Measurements from ENCODE around the gene APBB2. TPM values are rescaled to one million over a fixed set of nuclear protein-coding genes. Genes with fewer than 3 reads are reported as not detected.

Gene APBB2
- total and polyA plus RNA-seq, 2 of the 4 experiments (the other 2 are of a cell fraction): 47.9 to 75.5 TPM

DNA sequence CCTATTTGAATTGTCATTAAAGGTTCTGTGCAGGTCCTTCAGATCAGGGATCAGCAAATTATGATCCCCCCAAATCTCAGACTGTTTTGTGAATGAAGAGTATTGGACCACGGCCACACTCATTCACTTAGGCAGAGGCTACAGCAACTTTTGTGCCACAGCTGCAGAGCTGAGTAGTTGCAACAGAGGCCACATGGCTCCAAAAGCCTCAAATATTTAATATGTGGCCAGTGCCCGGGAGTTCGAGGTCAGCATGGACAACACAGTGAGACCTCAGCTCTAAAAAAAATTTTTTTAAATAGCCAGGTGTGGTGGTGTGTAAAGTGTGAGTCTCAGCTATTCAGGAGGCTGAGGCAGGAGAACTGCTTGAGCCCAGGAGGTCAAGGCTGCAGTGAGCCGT lies 363.8 kb downstream of the APBB2 start:
- TF ChIP-seq FOS (IDR thresholded peaks at IDR 0.05; ENCODE audit: low read depth, low read length) (no peak), CHD1 (IDR thresholded peaks at IDR 0.05; ENCODE audit: low read depth, low read length) (no peak), NFE2L2 (IDR thresholded peaks at IDR 0.05; ENCODE audit: low read depth, low read length) (no peak), CTCF (conservative IDR thresholded peaks at IDR 0.05; ENCODE audit: low read depth, low read length) (no peak), MXI1 (IDR thresholded peaks at IDR 0.05; ENCODE audit: borderline replicate concordance, low read depth, low read length) (no peak), USF2 (IDR thresholded peaks at IDR 0.05; ENCODE audit: low read depth, low read length) (no peak), RAD21 (IDR thresholded peaks at IDR 0.05; ENCODE audit: low read length) (no peak), POLR2A (IDR thresholded peaks at IDR 0.05; ENCODE audit: low read depth, low read length) (no peak), SMC3 (IDR thresholded peaks at IDR 0.05; ENCODE audit: low read depth, low read length) (no peak), CEBPB (IDR thresholded peaks at IDR 0.05; ENCODE audit: low read depth, low read length) (no peak), MAZ (IDR thresholded peaks at IDR 0.05; ENCODE audit: borderline replicate concordance, low read depth, low read length) (no peak), MAFK (IDR thresholded peaks at IDR 0.05; ENCODE audit: low read depth, low read length) (no peak)
- H3K18ac ChIP-seq (ENCODE audit: low read depth, low read length): no peak overlapping the region
- H3K4ac ChIP-seq (ENCODE audit: low read depth, low read length): no peak overlapping the region
- in situ Hi-C loops (cut with MboI; ENCODE audit: low sequenced_read_pairs) (no loop called here), dilution Hi-C loops (cut with HindIII; ENCODE audit: low sequenced_read_pairs, unreplicated experiment) (no loop called here), intact Hi-C loops (cut with micrococcal nuclease) (no loop called here)
- H3K56ac ChIP-seq (ENCODE audit: extremely low read depth, insufficient read depth, low read length): no peak overlapping the region
- no peaks in the 10 kb centered on the region for H3K4me1 ChIP-seq (ENCODE audit: control insufficient read depth, insufficient read depth, low read length)
- no peak overlapping the region for H3K4me3 ChIP-seq (ENCODE audit: insufficient read depth, low read depth, low read length)
- no TSS peak for BruUV-seq (replicated peaks)
- H3K23ac ChIP-seq (ENCODE audit: low read depth, low read length): no peak overlapping the region
- WGBS, 2 experiments (ENCODE audit: extremely low coverage in 2 of 2, insufficient read length in 1 of 2): 100% methylated on average over 1 of the region's 4 CpGs; no CpG with 5 or more reads in 1 of the 2 experiments
- no peak overlapping the region for H2BK5ac ChIP-seq (ENCODE audit: low read depth, low read length, poor library complexity, severe bottlenecking)
- no peak overlapping the region for H3K4me2 ChIP-seq (ENCODE audit: low read depth, low read length)
- H4K20me1 ChIP-seq (ENCODE audit: insufficient read depth, low read length): no peaks in the 10 kb centered on the region
- H2AK5ac ChIP-seq (ENCODE audit: low read depth, low read length): no peak overlapping the region
- no peak overlapping the region for H3K14ac ChIP-seq (replicated peaks; ENCODE audit: low read depth, low read length)
- no peaks in the 10 kb centered on the region for H3K9me3 ChIP-seq (ENCODE audit: control insufficient read depth, insufficient read depth, low read length)
- peaks cover 0 to 3% of the 10 kb centered on the region in 2 experiments; a peak in 1 of 4 replicates for H3K79me1 ChIP-seq (ENCODE audit: low read depth in 1 of 2, low read length in 2 of 2)
- H2BK15ac ChIP-seq (ENCODE audit: low read depth, low read length): no peak overlapping the region
- H3K9ac ChIP-seq (ENCODE audit: low read depth, low read length): no peak overlapping the region
- H2BK120ac ChIP-seq (ENCODE audit: low read depth, low read length): no peak overlapping the region
- DNase-seq (no peak), ATAC-seq (ENCODE audit: low read depth) (no peak)
- H3K27ac ChIP-seq (ENCODE audit: insufficient read depth, low read length): no peak overlapping the region
- POLR2A ChIA-PET (ENCODE audit: unreplicated experiment): no interaction called here
- no peak overlapping the region for H4K5ac ChIP-seq (ENCODE audit: low read depth, low read length)
- H2AK9ac ChIP-seq (replicated peaks; ENCODE audit: low read depth, low read length, poor library complexity): no peak overlapping the region
- H3K27me3 ChIP-seq (ENCODE audit: control insufficient read depth, insufficient read depth, low read length): no peaks in the 10 kb centered on the region
- CTCF ChIA-PET: interaction anchor here (0.6 kb wide), 1 partner anchor 10 kb away, joined by 3 read pairs; no protein-coding TSS in a partner anchor
- no peak overlapping the region for H2BK20ac ChIP-seq (ENCODE audit: low read depth, low read length)
- no peaks in the 10 kb centered on the region for H3K9me1 ChIP-seq (ENCODE audit: insufficient read depth, low read length)
- H2AFZ ChIP-seq (replicated peaks; ENCODE audit: low read length, poor library complexity): no peak overlapping the region
- H4K8ac ChIP-seq (ENCODE audit: low read depth in 2 of 2, low read length in 2 of 2): no peak overlapping the region
- peaks cover 2% of the 10 kb centered on the region; the same call in 1 of the 2 replicates for H3K36me3 ChIP-seq (ENCODE audit: control insufficient read depth, insufficient read depth, low read length)
- H4K91ac ChIP-seq (ENCODE audit: insufficient read depth, low read depth, low read length): no peak overlapping the region

Measured in IMR-90 (cell line).